ENCODE measurements around the gene CYP3A4. TPM values are rescaled to one million over a fixed set of nuclear protein-coding genes. Genes with fewer than 3 reads are reported as not detected.
"Not testable (repeated sequence)": the region's sequence is repeated elsewhere in the genome, so short reads cannot be mapped to it uniquely, and the experiment has no call there.

The CYP3A4 gene
- total RNA-seq, 1 donor from 2014 or later: not detected

DNA sequence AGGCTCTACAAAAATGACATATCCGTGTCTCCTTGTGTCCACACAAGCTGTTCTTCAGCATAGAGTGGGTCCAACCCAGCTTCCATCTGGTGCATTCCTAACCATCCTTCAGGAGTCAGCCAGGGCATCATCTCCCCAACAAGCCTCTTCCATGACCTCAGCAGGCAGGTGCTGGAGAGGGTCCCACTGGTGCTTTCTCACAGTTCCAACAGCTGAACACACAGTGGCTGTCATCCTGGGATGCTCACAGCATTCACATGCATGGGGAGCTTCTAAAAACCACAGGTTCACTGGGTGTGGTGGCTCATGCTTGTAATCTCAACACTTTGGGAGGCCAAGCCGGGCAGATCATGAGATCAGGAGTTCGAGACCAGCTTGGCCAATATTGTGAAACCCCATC is 6.4 kb upstream of the CYP3A4 start:
- DNase-seq (ENCODE audit: low read depth): no peak
- H3K4me3 ChIP-seq (ENCODE audit: low read depth, low read length): no peak overlapping the region
- H3K36me3 ChIP-seq (ENCODE audit: control insufficient read depth, insufficient read depth, low read length): no peaks in the 10 kb centered on the region
- TF ChIP-seq, protein P1, sequence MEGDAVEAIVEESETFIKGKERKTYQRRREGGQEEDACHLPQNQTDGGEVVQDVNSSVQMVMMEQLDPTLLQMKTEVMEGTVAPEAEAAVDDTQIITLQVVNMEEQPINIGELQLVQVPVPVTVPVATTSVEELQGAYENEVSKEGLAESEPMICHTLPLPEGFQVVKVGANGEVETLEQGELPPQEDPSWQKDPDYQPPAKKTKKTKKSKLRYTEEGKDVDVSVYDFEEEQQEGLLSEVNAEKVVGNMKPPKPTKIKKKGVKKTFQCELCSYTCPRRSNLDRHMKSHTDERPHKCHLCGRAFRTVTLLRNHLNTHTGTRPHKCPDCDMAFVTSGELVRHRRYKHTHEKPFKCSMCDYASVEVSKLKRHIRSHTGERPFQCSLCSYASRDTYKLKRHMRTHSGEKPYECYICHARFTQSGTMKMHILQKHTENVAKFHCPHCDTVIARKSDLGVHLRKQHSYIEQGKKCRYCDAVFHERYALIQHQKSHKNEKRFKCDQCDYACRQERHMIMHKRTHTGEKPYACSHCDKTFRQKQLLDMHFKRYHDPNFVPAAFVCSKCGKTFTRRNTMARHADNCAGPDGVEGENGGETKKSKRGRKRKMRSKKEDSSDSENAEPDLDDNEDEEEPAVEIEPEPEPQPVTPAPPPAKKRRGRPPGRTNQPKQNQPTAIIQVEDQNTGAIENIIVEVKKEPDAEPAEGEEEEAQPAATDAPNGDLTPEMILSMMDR (IDR thresholded peaks at IDR 0.05; ENCODE audit: insufficient read depth, low read length, poor library complexity, severe bottlenecking): no peak
- H3K27me3 ChIP-seq (ENCODE audit: control insufficient read depth, insufficient read depth, low read length): no peaks in the 10 kb centered on the region

DNA sequence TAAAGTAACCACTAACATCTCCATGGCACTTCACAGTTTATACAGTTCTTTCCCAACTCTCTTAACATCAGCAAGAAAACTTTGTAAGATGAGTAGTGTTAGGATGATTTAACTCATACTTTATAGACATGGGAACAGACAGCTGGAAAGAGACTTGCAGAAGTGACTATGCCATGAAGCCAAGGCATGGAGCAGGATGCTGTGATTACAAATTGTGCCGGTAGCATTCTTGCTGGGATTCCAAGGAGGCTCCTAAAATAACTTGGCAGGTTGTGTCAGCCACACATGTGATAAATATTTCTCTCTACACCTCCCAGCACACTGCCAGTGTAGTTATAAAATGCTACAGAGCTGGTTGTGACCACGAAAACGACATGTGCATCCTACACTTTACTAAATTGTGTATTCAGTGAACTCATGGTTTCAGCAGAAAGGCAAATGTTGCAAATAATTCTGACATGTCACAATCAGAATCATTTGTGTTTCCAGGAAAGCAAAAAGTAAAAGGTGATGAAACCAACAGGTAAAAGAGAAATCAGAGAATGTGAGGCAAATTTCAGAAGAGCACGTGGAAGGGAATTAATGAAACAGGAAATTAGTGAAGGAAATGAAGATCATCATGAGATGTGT is 5.6 kb upstream of the CYP3A4 start:
- TF ChIP-seq, protein P1 (IDR thresholded peaks at IDR 0.05; ENCODE audit: insufficient read depth, low read length, poor library complexity, severe bottlenecking): no peak
- no peak overlapping the region for H3K4me3 ChIP-seq (ENCODE audit: low read depth, low read length)
- no peaks in the 10 kb centered on the region for H3K36me3 ChIP-seq (ENCODE audit: control insufficient read depth, insufficient read depth, low read length)
- no peaks in the 10 kb centered on the region for H3K27me3 ChIP-seq (ENCODE audit: control insufficient read depth, insufficient read depth, low read length)
- DNase-seq (ENCODE audit: low read depth): no peak

DNA sequence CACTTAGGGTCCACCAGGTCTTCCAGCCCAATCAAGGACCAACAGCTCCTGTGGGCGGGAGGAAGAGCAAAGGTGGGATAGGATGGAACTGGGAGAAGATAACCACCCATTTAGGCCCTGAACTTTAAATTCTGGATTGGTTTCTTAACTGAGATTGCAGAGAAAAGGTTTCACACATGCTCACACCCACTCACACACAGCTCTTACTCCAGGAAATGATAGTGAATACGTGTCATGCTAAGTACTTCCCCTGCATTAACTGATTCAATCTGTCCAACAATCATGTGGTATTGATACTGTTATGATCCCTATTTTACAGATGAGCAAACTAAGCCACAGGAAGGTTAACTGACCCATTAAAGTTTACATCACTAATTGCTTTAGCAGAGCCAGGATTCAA is 4.6 kb upstream of the CYP3A4 start:
- Histone ChIP-seq H3K27me3 (ENCODE audit: control insufficient read depth, insufficient read depth, low read length) (no peaks in the 10 kb centered on the region), H3K36me3 (ENCODE audit: control insufficient read depth, insufficient read depth, low read length) (no peaks in the 10 kb centered on the region), H3K4me3 (ENCODE audit: low read depth, low read length) (no peak overlapping the region)
- TF ChIP-seq, protein P1 (IDR thresholded peaks at IDR 0.05; ENCODE audit: insufficient read depth, low read length, poor library complexity, severe bottlenecking): no peak
- DNase-seq (ENCODE audit: low read depth): no peak

DNA sequence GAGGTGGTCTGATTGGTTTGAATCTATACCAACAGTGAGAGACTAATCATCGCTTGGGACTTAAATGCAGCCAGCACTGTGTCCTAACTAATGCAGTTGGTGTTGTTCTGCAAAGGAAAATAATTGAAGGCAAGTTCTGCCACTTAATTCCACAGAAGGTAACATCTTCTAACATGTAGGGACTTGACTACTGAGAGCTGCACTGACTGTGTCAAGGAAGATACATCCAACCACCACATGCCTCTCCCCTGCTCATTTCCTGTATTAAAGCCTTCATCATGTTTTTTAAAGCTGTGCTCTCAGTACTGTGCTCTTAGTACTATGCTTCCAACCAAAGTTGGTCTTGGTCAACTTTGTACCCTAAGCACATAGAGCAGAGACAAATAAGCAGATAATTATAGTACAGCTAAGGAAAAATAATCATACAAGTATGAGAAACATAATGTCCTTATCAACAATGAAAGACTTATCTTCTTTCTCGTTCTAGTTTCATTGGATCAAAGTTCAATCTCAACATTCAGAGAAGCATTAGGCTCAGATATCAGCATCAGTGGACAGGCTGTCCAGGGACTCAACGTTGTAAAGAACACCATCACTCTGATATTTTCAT is 2.8 kb upstream of the CYP3A4 start:
- Histone ChIP-seq H3K36me3 (ENCODE audit: control insufficient read depth, insufficient read depth, low read length) (no peaks in the 10 kb centered on the region), H3K4me3 (ENCODE audit: low read depth, low read length) (no peak overlapping the region), H3K27me3 (ENCODE audit: control insufficient read depth, insufficient read depth, low read length) (no peaks in the 10 kb centered on the region)
- DNase-seq (ENCODE audit: low read depth): no peak
- TF ChIP-seq, protein P1 (IDR thresholded peaks at IDR 0.05; ENCODE audit: insufficient read depth, low read length, poor library complexity, severe bottlenecking): no peak

DNA sequence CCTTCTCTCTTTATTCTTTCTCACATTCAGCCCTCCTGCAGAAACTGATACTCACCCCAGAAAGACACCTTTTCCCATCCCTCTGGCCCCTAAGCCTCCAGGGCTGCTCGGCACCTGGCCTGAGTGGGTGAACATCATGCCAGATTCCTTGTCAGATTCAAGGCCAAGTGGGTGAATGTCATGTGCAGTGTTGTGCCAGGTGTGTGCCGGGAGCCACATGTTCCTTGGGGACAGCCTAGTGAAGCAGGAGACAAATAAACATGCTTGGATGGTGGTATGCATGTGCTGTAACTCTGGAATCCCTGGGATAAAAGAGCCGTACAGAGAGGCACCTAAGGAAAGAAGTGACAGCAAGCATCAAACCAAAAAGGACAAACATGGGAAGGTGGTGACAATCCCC is 1.7 kb upstream of the CYP3A4 start:
- H3K36me3 ChIP-seq (ENCODE audit: control insufficient read depth, insufficient read depth, low read length); DNase-seq (ENCODE audit: low read depth); H3K27me3 ChIP-seq (ENCODE audit: control insufficient read depth, insufficient read depth, low read length); H3K4me3 ChIP-seq (ENCODE audit: low read depth, low read length): not testable (repeated sequence)

DNA sequence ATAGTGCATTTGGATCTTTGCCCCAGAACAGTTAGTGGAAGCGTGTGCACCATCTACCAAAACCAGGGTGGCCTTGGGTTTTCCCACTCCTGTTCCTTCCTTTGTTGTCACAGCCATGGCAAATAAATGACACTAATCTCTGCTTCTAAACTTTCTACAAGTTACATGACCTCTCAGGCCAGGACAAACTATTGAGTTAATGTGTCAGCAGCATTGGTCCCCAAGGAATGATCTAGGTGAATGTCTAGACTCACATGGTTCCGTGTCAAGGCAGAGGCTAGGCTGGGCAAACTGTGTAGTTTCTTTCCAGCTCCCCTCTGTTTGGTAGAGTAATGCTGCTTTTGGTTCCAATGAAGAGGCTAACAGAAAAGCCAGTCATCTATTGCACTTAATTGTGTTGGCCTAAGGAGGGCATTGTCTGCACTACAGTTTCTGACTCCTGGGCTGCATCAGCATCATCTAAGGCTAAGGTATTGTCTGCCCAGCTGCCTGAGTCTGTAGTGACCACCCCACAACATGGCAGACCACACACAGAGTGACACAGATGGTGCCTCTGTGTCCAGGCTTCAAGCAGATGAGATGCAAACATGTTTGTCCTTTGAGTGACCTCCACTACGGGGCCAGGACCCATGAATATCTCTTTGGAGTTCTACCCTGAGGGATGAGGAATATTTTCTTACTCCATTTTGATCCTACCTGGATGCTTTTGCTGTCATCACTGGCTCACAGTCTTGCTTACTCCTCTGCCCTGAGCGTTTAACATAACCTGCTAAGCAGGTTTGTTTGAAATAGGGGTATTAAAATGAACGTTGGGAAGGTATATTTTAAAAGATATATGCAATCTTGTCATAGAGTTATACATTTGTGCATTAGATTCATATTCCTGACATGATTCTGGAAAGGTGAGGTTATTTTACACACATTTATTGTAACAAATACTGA is 1.7 kb downstream of the CYP3A4 start:
- DNase-seq (ENCODE audit: low read depth): no peak
- H3K36me3 ChIP-seq (ENCODE audit: control insufficient read depth, insufficient read depth, low read length): no peaks in the 10 kb centered on the region
- TF ChIP-seq, protein P1 (IDR thresholded peaks at IDR 0.05; ENCODE audit: insufficient read depth, low read length, poor library complexity, severe bottlenecking): no peak
- H3K27me3 ChIP-seq (ENCODE audit: control insufficient read depth, insufficient read depth, low read length): no peaks in the 10 kb centered on the region
- H3K4me3 ChIP-seq (ENCODE audit: low read depth, low read length): no peak overlapping the region

All from kidney epithelial cell (primary cell).